ENCODE data around the gene ANTXR2.
A peak's percentile ranks its signal among the peaks of the same experiment; 100 is the strongest.
"Not testable (repeated sequence)": the region's sequence is repeated elsewhere in the genome, so short reads cannot be mapped to it uniquely, and the experiment has no call there.

The ANTXR2 gene

GRCh38 chr4:79904331-79904730, 168.7 kb downstream of the ANTXR2 start:
- no peak for DNase-seq

- DNase-seq: no peak
Measured at GRCh38 chr4:79900182-79900581, 172.8 kb downstream of the ANTXR2 start.

GRCh38 chr4:79899481-79899880, 173.5 kb downstream of the ANTXR2 start:
- no peak for DNase-seq

GRCh38 chr4:79898055-79898454, 175.0 kb downstream of the ANTXR2 start:
- DNase-seq: no peak

GRCh38 chr4:79897174-79897573, 175.9 kb downstream of the ANTXR2 start:
- DNase-seq: no peak

- DNase-seq: no peak
Measured at GRCh38 chr4:79893456-79893855, 179.6 kb downstream of the ANTXR2 start.

GRCh38 chr4:79889026-79889425, 184.0 kb downstream of the ANTXR2 start:
- DNase-seq: not testable (repeated sequence)

GRCh38 chr4:79886557-79886956, 186.5 kb downstream of the ANTXR2 start:
- DNase-seq: no peak

GRCh38 chr4:79886021-79886420, 187.0 kb downstream of the ANTXR2 start:
- no peak for DNase-seq

GRCh38 chr4:79883290-79883689, 189.7 kb downstream of the ANTXR2 start:
- DNase-seq: no peak

GRCh38 chr4:79882806-79883205, 190.2 kb downstream of the ANTXR2 start:
- no peak for DNase-seq

GRCh38 chr4:79881407-79881806, 191.6 kb downstream of the ANTXR2 start:
- DNase-seq: no peak

- DNase-seq: no peak
Measured at GRCh38 chr4:79877511-79877910, 195.5 kb downstream of the ANTXR2 start.

- DNase-seq: no peak
Measured at GRCh38 chr4:79875344-79875899, 197.6 kb downstream of the ANTXR2 start.

- DNase-seq: no peak
Measured at GRCh38 chr4:79874197-79874596, 198.8 kb downstream of the ANTXR2 start.

GRCh38 chr4:79872738-79873137, 200.3 kb downstream of the ANTXR2 start:
- no peak for DNase-seq

GRCh38 chr4:79871961-79872360, 201.1 kb downstream of the ANTXR2 start:
- DNase-seq: no peak

GRCh38 chr4:79869597-79870237, 203.3 kb downstream of the ANTXR2 start:
- no peak for DNase-seq

GRCh38 chr4:79865201-79865597, 207.8 kb downstream of the ANTXR2 start:
- DNase-seq: no peak

- DNase-seq: peak; percentile 65
Measured at GRCh38 chr4:79864500-79865200, 208.4 kb downstream of the ANTXR2 start.

- DNase-seq: no peak
Measured at GRCh38 chr4:79863333-79863732, 209.7 kb downstream of the ANTXR2 start.

GRCh38 chr4:79862821-79863220, 210.2 kb downstream of the ANTXR2 start:
- no peak for DNase-seq

- no peak for DNase-seq
Measured at GRCh38 chr4:79857811-79858210, 215.2 kb downstream of the ANTXR2 start.

GRCh38 chr4:79856196-79856595, 216.8 kb downstream of the ANTXR2 start:
- no peak for DNase-seq
